Femur (tissue), 1 donor: Measurements from ENCODE around the gene KIAA1958.
"Not testable (repeated sequence)": the region's sequence is repeated elsewhere in the genome, so short reads cannot be mapped to it uniquely, and the experiment has no call there.

Experiments
- DNase-seq: peaks from one replicate; pipeline ENCODE4 v3.0.0-alpha.2; 2017

Gene KIAA1958

DNA sequence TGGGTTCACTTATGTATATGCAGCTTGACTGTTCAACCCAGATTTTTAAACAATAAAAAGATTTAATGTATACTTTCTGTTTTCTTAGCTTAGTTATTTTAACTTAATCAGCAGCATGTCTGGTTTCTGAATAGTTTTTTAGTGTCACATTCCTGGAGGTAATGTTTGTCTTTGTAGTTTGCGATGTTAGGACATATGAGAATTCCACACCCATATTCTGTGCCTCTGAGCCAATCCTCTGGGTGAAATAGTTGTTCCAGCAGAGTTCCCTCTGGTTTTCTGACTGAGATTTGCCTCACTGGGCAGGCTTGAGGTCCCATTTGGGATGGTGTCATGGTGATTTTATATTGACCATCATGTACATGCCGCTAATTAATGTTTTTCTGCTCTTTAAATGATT, 182.7 kb downstream of the KIAA1958 start:
- DNase-seq, result no peak

DNA sequence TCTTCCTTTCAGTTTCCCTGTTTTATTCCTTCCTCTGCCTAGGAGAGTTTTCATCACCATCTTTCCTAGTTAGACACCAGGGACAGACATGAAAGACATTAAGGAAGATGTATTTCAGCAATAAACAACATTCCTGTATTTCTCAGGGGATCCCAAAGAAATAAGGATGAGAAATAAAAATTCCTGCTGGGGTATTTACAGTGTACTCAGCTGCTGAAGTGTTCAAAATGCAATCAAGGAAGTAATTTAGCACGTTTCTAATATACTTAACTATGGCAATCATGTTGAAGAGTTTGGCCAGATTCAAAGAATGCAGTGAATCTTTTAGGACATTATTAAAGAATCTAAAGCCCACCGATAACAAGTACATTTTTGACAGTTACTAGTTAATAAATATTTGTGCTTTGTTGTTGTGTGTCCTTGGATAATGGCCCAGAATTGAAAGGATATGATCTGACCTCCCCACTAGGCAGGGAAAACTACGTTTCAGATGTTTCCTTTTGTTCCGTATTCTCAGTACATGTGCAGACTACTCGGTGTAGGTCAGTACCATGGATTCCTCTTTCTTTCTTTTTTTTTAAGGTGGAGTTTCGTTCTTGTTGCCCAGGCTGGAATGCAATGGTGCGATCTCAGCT, 184.5 kb downstream of the KIAA1958 start:
- DNase-seq, result no peak

- not testable (repeated sequence) for DNase-seq
These were observed 186.6 kb downstream of the KIAA1958 start for GRCh38 chr9:112673221-112673620.

GRCh38 chr9:112677040-112677439, 190.4 kb downstream of the KIAA1958 start:
- no peak for DNase-seq

GRCh38 chr9:112680731-112681402, 194.2 kb downstream of the KIAA1958 start:
- no peak for DNase-seq

GRCh38 chr9:112689161-112689740, 202.6 kb downstream of the KIAA1958 start:
- no peak for DNase-seq

DNA sequence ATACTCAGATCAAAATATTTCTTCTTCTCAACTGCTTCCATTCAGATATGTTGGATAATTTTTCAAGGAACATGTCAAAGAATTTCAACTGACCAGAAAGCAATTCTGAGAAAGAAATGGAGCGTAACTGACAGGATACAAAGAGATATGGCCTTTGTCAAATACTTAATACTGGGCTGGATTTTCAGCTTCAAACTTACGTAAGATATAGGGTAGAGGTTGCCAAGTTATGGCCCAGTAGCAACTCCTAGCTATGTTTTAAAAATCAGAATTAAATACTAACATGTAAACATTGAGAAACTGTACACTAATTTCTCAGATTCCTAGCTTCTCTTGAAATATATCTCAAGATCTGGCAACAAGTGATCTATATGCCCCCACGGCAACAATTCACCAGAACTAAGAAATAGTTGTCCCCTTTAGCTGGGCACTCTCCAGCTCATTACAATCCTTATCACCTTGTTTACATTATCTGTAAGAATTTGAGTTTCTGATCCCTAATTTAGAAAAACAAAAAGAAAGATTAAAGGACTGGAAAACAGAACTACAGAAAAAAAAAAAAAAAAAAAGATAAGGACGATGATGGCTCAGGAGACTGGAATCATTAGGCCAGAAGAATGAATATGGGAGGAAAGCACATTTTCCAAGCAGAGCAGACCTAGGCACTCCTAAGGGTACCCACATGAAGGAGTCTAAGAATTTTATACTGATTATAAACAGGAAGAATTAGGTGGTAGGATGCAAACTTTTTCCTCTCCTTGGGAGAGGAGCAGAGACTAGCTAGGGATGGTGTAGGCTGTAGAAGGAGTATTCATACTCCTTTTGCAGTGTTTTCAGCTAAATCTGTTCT, 208.3 kb downstream of the KIAA1958 start:
- no peak for DNase-seq

DNA sequence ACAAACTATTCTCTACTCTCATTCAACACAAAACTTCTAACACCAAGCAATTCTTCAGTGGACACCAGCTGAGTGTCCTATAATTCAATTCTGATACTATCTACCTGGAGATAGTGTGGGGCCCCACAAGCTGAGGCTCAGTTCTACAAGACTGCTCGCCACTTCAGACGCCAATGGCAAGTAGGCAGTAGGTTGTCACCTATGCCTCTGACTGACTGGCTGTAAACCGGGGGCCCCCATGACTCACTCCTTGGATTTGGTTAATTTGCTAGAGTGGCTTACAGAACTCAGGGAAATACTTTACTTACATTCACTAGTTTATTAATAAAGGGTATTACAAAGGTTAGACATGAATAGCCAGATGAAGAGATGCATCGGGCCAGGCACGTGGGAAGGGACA, 209.8 kb downstream of the KIAA1958 start:
- DNase-seq, result no peak

DNA sequence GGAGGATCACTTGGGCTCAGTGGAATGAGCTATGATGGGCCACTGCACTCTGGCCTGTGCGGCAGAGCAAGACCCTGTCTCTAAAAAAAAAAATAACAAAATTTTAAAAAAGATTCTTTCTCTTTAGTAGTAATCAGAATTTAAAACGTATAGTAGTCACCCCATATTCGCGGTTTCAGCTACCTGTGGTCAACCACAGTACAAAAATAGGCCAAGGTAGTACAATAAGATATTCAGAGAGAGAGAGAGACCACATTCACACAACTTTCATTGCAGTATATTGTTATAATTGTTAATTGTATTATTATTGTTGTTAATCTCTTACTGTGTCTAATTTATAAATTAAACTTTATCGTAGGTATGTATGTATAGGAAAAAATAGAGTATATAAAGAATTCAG, 212.6 kb downstream of the KIAA1958 start:
- no peak for DNase-seq

DNA sequence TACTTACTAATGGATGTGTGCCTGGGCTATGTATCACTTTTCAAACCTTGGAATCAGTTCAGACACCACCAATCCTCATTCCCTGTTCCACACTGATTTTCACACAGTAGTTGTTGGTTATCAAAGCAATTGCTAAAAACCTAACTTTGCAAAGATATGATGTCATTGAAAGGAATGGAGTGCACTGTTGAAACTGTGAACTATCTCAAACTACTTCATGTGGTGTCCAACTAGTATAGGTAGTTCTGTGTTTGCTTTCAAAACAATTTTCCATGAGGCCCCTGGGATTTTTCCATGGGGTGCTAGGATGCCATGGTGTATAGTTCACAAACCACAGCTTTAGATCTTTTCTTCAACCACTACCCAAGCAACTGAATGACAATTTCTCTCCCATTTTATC, 213.5 kb downstream of the KIAA1958 start:
- no peak for DNase-seq

DNA sequence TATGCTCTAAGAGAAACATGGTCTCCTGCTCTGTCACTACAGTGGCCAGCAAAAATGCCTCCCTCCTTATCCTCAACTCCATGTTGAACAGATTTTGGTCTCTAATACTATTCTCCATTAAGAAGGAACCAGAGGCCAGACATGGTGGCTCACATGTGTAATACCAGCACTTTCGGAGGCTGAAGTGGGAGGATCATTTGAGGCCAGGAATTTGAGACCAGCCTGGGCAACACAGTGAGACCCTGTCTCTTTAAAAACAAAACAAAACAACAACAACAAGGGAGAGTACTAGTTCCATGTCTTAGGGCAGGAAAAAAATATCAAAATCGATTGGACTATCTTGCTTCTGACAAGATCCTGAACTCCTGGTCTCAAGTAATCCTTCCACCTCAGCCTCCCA, 216.7 kb downstream of the KIAA1958 start:
- DNase-seq, result no peak

DNA sequence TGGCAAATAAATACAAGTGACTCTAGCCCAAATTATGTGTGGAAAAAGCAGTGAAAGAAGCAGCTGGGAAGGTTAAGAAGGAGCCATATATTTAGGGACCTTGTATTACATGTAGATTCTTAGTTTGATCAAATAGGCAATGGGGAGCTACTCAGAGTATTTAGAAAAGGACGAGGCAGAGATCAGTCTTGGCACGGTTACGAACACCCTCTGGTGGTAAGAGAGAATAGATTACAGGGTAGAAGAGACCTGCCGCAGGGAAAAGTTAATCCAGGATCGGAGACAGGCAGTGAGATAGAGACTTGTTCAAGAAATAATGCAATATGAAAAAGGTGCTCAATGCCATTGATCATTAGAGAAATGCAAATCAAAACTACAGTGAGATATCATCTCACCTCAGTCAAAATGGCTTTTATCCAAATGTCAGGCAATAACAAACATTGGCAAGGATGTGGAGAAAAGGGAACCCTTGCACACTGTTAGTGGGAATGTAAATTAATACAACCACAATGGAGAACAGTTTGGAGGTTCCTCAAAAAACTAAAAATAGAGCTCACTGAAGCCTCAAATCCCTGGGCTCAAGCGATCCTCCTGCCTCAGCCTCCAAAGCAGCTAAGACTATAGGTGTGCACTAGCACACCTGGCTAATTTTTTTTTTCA, 219.3 kb downstream of the KIAA1958 start:
- peak; percentile 34 for DNase-seq

GRCh38 chr9:112711050-112711689, 224.5 kb downstream of the KIAA1958 start:
- no peak for DNase-seq

- no peak for DNase-seq
These were observed 226.1 kb downstream of the KIAA1958 start for GRCh38 chr9:112712678-112713077.

GRCh38 chr9:112717661-112718331, 231.2 kb downstream of the KIAA1958 start, which contains the start of gene INIP:
INIP (minus strand) TSS chr9:112718117; CDS start chr9:112716485, 1,632 bp downstream.
- DNase-seq, result peak; percentile 97
